Brain pericyte (primary cell): Measurements from ENCODE around the gene PHF2.

Experiments
- DNase-seq: peaks from one replicate; pipeline ENCODE4 v3.0.0-alpha.2; 2012; ENCODE audit warnings: low read depth, low spot score

The PHF2 gene

GRCh38 chr9:93587284-93587650, 10.9 kb downstream of the PHF2 start:
- DNase-seq = no peak

GRCh38 chr9:93587651-93588347, 11.4 kb downstream of the PHF2 start:
- DNase-seq = no peak

- DNase-seq = no peak
Measured at GRCh38 chr9:93588641-93589609, 12.5 kb downstream of the PHF2 start.

GRCh38 chr9:93589688-93590087, 13.3 kb downstream of the PHF2 start:
- no peak for DNase-seq

- no peak for DNase-seq
Measured at GRCh38 chr9:93590609-93591234, 14.3 kb downstream of the PHF2 start.

- no peak for DNase-seq
Measured at GRCh38 chr9:93591301-93592007, 15.1 kb downstream of the PHF2 start.

GRCh38 chr9:93592008-93592642, 15.7 kb downstream of the PHF2 start:
- DNase-seq = no peak

GRCh38 chr9:93592643-93593021, 16.2 kb downstream of the PHF2 start:
- DNase-seq = no peak

- no peak for DNase-seq
Measured at GRCh38 chr9:93593144-93593658, 16.8 kb downstream of the PHF2 start.

- no peak for DNase-seq
Measured at GRCh38 chr9:93594041-93594756, 17.8 kb downstream of the PHF2 start.

- DNase-seq = no peak
Measured at GRCh38 chr9:93595461-93595860, 19.1 kb downstream of the PHF2 start.

- DNase-seq = no peak
Measured at GRCh38 chr9:93595861-93596365, 19.5 kb downstream of the PHF2 start.

GRCh38 chr9:93596399-93596798, 20.0 kb downstream of the PHF2 start:
- no peak for DNase-seq

GRCh38 chr9:93597142-93597706, 20.8 kb downstream of the PHF2 start:
- no peak for DNase-seq

- no peak for DNase-seq
Measured at GRCh38 chr9:93597871-93598646, 21.7 kb downstream of the PHF2 start.

- DNase-seq = no peak
Measured at GRCh38 chr9:93598647-93599241, 22.4 kb downstream of the PHF2 start.

- no peak for DNase-seq
Measured at GRCh38 chr9:93599571-93600403, 23.4 kb downstream of the PHF2 start.

- no peak for DNase-seq
Measured at GRCh38 chr9:93600504-93600903, 24.1 kb downstream of the PHF2 start.
